Left renal cortex interstitium (tissue), 4 donors: ENCODE data around the gene HLA-B. TPM values are rescaled to one million over a fixed set of nuclear protein-coding genes. Genes with fewer than 3 reads are reported as not detected.

Experiments
- DNase-seq, 4 donors: peaks; one replicate each; pipeline ENCODE4 v3.0.0-alpha.2; 2013; ENCODE audit warnings: low read depth in 4 of 4, low spot score in 2 of 4, missing footprints in 1 of 4
- polyA plus RNA-seq, 4 donors: library from polyadenylated mRNA; unstranded; fragments of 120-200 nt; gene quantifications; one replicate each; pipeline ENCODE4 v1.2.1, GENCODE V29; 2013; ENCODE audit not compliant: insufficient read length in 4 of 4

The HLA-B gene
- polyA plus RNA-seq, 4 donors, result 118 to 163 (median 137) TPM

GRCh38 chr6:31354158-31354863 is 2.7 kb downstream of the HLA-B start:
- no peak for DNase-seq

GRCh38 chr6:31353384-31353945 is 3.5 kb downstream of the HLA-B start:
- DNase-seq, result no peak

DNA sequence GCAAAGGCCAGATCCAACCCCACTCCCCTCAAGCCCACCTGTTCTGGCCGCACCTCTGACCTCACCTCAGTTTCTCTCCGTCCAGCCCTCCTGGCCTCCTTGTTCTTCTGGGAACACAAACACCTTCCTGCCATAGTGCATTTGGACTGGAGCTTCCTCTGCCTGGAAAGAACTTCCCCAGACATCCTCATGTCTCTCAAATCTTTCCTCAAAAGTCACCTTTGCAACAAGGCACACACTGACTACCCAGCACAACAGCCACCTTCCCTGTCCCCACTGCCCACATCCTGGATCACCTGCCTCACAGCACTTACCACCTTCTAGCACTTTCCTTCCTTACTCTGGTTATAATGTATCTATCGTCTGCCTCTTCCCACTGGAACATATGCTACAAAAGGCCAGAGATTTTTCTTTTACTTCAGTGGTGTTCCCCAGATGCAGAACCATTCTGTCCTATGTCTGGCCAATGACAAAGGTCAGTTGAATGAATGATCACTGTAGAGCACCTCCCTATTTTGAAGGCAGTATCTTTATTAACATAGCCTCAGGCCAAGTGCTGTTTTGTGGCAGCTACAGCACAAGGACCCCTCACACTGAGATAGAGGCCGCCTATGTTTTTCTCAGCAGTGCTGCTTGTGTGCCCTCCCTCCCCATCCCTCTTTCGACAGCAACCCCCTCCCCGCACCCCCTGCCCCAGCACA is 4.1 kb downstream of the HLA-B start:
- no peak for DNase-seq

DNA sequence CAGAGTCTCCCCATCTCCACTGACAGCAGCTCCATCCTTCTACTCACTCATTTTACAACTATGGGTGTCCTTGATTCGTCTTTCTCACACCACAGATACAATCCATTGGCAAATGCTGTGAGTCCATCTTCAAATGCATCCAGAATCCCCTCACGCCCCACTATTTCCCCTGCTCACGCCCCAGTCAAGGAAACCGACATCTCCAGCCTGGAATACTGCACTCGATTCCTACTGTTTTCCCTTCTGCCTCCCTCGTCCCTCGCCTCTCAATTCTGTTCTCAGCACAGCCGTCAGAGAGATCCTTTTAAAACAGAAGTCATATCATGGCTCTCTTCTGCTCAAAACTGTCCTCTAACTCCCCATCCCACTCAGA is 4.7 kb downstream of the HLA-B start:
- no peak for DNase-seq

- DNase-seq, result no peak
Observed at GRCh38 chr6:31351401-31352309, 5.3 kb downstream of the HLA-B start.

GRCh38 chr6:31351033-31351380 is 6.0 kb downstream of the HLA-B start:
- DNase-seq, result no peak

- no peak for DNase-seq
Observed at GRCh38 chr6:31350196-31351032, 6.6 kb downstream of the HLA-B start.

- DNase-seq, result no peak
Observed at GRCh38 chr6:31349301-31349700, 7.7 kb downstream of the HLA-B start.

- no peak for DNase-seq
Observed at GRCh38 chr6:31345026-31345730, 11.8 kb downstream of the HLA-B start.

- DNase-seq, result no peak
Observed at GRCh38 chr6:31340228-31340627, 16.8 kb downstream of the HLA-B start.

DNA sequence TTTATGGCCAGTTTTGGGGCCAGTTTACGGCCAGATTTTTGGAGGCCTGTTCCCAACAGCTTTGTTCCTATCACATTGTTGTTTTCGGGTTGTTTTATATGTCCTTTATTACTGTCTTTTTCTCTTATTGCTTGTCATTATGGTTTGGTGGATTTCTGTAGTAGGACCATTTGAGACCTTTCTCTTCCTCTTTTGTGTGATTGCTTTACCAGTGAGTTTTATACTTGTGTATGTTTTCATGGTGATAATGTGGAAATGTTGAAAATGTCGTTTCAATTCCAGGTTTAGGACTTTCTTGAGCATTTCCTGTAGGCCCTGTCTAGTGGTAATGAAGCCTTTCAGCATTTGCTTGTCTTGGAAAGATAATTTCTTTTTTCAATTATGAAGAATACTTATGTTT is 17.8 kb downstream of the HLA-B start:
- DNase-seq, result no peak

GRCh38 chr6:31336896-31337496 is 20.0 kb downstream of the HLA-B start:
- DNase-seq, result no peak

DNA sequence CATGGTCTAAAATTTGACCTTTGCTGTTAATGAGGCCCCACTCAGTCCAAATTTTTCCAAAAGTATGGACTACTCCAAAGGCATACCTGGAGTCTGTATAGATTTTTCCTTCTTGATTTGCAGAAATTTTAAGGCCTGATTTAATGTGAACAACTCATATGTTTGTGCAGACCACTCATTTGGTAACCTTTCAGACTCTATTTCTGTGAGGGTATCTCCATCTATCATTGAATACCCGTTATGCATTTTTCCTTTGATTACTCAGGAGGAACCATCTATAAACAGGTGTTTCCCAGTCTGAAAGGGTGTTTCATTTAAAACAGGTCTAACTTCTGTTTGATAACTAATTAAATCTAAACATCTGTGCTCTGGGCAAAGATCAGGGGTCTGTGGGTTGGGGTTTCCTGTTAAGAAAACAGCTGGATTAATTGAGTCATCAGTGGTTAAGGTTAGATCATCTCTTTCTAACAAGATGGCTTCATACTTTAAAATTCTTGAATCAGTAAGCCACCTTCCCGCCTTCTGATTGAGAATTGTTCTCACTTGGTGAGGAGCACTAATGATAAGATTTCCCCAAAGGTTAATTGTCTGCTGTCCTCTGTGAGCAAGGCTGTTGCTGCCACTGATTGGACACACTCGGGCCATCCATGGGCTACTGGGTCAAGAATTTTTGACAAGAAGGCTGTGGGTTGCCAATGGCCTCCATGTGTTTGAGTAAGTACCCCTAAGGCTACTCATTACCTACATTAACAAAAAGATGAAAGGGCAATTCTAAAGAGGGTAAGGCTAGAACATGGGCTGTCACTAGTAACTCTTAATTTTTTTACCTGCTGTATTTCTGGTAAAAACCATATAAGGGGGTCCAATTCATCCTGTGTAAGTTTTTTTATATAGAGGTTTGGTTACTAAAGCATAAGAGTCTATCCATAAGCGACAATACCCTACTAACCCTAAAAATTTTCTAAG is 24.1 kb downstream of the HLA-B start:
- DNase-seq, result no peak

DNA sequence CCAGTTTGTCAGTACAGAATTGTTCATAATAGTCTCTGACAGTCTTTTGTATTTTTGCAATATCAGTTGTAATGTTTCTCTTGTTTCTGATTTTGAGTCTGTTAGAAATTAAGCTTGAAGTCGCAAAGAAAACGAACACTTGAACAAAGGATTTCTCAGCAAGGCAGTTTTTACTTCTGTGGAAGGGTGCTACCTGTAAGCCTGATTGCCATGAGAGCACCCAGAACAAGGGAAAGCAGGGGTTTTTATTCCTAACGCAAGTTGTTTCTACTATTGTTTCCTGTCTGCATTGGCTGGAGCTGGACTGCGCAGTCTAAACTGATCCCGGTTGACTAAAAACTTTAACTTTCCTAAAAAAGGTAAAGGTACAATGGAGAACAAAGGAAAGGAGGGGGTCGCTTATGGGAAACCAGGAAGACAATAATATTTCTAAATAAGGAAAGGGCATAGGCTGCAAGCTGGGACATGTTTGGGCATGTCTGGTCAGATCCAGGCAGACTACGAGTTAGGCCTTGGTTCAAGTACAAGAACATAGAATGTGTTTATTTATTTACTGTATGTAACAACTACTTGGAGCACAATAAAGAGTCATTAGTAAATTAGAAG is 28.5 kb downstream of the HLA-B start:
- DNase-seq, result no peak

GRCh38 chr6:31321820-31322219 is 35.2 kb downstream of the HLA-B start:
- no peak for DNase-seq

DNA sequence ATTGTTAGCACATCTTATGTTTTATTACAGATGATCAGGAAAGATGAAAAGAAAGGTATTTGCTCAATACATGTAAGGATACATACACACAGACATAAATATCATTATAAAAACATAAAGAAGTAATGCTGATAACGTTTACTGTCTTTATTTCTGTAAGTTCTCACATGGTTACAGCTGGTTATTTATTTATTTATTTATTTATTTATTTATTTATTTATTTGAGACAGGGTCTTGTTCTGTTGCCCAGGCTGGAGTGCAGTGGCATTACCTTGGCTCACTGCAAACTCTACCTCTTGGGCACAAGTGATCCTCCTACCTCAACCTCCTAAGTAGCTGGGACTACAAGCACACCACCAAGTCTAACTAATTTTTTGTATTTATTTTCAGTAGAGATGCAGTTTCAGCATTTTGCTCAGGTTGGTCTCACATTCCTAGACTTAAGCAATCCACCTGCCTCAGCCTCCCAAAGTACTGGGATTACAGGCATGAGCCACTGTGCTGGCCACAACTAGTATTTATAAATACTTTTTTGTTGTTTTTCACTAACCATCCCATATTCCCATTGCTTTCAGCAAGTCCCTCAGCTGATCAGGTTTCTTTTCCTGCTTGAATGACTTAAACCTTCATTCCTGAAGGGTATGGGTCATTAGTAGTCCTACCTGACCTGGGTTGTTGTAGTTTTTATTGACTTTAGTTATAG is 35.8 kb downstream of the HLA-B start:
- no peak for DNase-seq

DNA sequence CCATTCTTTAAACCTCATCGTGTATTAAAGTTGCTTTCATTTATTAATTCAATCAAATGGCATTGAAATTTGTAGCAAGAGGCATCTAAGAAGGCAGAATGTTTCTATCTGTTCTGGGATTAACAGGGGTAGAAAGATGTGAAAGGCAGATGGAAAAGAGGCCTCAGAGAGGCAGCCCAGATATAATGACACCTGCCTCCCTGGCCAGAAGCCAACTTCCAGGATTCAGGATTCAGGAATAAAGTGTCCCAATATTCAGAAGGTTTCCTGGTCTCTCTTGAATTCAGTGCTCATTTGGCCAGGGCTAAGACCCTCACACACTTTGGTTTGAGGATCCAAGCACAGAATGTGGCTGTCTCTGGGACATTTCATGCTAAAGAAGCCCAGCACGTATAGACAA is 39.9 kb downstream of the HLA-B start:
- DNase-seq, result no peak
